HEK293 (cell line): Measurements from ENCODE around the gene SLC28A1.

ENCODE experiments used
- ZFP37 ChIP-seq: fragments of 450-650 bp; formaldehyde crosslinking; IDR thresholded peaks from 2 replicates; pipeline ENCODE4 v1.5.1; 2016; ENCODE audit warnings: missing biosample characterization, missing genetic modification characterization
- ZNF16 ChIP-seq: fragments of 450-650 bp; formaldehyde crosslinking; IDR thresholded peaks from 2 replicates; pipeline ENCODE4 v1.5.1; 2016; ENCODE audit warnings: low read depth, missing biosample characterization, missing genetic modification characterization
- ZNF19 ChIP-seq: fragments of 450-650 bp; formaldehyde crosslinking; IDR thresholded peaks from 2 replicates; pipeline ENCODE4; 2016; ENCODE audit warnings: missing biosample characterization, missing genetic modification characterization, low read depth
- ZNF223 ChIP-seq: fragments of 450-650 bp; formaldehyde crosslinking; IDR thresholded peaks from 2 replicates; pipeline ENCODE4 v1.5.1; 2016; ENCODE audit warnings: missing biosample characterization, missing genetic modification characterization
- TF ChIP-seq, protein P1 (sequence below): fragments of 450-650 bp; formaldehyde crosslinking; IDR thresholded peaks from 2 replicates; pipeline ENCODE4 v1.5.1; 2017; ENCODE audit warnings: missing biosample characterization, mild to moderate bottlenecking, missing genetic modification characterization, moderate library complexity
- TF ChIP-seq, protein P2 (sequence below): fragments of 450-650 bp; formaldehyde crosslinking; IDR thresholded peaks from 2 replicates; pipeline ENCODE4 v1.5.1; 2016; ENCODE audit warnings: missing biosample characterization, missing genetic modification characterization

DNA sequence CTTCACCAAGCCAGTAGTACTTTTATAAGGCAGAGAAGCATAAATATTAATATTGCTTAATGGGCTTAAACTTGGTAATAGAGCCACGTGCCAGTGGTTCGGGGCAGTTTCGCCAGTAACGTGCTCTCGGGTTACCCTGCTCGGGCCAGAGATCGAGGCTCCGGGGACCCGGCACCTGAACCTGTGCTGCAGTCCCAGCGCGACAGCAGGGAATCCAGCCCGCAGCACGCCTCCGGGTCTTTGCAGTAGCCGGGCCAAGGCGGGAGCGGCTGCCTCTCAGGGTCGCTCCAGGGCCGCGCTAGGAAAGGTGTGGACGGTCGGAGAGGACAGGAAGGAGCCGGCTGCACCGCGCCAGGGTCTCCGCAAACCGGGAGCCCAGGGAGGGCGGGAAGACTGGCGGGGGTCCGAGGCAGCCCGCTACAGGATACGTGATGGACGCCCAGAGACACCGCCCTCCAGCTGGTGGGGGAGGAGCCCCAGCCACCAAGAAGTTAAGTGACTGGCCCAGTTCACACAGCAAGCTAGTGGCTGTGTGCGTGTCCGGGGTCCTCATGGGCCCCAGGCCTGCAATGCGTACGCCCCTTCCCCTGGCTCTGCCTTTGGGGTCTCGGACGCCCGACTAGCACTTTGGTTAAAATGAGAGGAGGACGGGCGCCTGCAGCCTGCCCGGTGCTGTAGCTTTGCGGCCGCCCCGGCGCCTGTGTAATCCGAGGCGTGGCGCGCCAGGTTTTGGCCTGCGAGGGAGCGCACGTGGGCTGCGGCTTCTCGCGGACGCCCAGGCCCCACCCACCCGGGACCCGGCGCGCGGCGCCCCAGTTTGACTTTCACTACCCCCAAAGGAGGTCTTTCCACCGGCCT, 96.0 kb downstream of the SLC28A1 start:
- TF ChIP-seq, protein P1, sequence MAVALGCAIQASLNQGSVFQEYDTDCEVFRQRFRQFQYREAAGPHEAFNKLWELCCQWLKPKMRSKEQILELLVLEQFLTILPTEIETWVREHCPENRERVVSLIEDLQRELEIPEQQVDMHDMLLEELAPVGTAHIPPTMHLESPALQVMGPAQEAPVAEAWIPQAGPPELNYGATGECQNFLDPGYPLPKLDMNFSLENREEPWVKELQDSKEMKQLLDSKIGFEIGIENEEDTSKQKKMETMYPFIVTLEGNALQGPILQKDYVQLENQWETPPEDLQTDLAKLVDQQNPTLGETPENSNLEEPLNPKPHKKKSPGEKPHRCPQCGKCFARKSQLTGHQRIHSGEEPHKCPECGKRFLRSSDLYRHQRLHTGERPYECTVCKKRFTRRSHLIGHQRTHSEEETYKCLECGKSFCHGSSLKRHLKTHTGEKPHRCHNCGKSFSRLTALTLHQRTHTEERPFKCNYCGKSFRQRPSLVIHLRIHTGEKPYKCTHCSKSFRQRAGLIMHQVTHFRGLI (tag by site-specific recombination): no peak; the same call in 1 of the 2 replicates
- TF ChIP-seq ZNF19 (tag by site-specific recombination) (no peak), ZNF223 (tag by site-specific recombination) (no peak), ZNF16 (tag by site-specific recombination) (no peak), ZFP37 (tag by site-specific recombination) (0 out of 2 replicates have a peak, but pooled peaks have one; percentile 35)
- TF ChIP-seq, protein P2, sequence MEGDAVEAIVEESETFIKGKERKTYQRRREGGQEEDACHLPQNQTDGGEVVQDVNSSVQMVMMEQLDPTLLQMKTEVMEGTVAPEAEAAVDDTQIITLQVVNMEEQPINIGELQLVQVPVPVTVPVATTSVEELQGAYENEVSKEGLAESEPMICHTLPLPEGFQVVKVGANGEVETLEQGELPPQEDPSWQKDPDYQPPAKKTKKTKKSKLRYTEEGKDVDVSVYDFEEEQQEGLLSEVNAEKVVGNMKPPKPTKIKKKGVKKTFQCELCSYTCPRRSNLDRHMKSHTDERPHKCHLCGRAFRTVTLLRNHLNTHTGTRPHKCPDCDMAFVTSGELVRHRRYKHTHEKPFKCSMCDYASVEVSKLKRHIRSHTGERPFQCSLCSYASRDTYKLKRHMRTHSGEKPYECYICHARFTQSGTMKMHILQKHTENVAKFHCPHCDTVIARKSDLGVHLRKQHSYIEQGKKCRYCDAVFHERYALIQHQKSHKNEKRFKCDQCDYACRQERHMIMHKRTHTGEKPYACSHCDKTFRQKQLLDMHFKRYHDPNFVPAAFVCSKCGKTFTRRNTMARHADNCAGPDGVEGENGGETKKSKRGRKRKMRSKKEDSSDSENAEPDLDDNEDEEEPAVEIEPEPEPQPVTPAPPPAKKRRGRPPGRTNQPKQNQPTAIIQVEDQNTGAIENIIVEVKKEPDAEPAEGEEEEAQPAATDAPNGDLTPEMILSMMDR (tag by site-specific recombination): no peak
